HG03135 (cell line): Measurements from ENCODE around the gene ABCC1.
"Not testable (repeated sequence)": the region's sequence is repeated elsewhere in the genome, so short reads cannot be mapped to it uniquely, and the experiment has no call there.

ENCODE experiments used
- ATAC-seq: cut with Tn5 transposase; IDR thresholded peaks from one replicate; pipeline ENCODE4 v1.9.1; 2021; ENCODE audit warnings: mild to moderate bottlenecking, moderate library complexity; ENCODE audit not compliant: unreplicated experiment

ABCC1 gene

GRCh38 chr16:16104804-16105141 lies 155.4 kb downstream of the ABCC1 start:
- ATAC-seq, result not testable (repeated sequence)

GRCh38 chr16:16105646-16106045 lies 156.2 kb downstream of the ABCC1 start:
- no peak for ATAC-seq

GRCh38 chr16:16106466-16106865 lies 157.1 kb downstream of the ABCC1 start:
- no peak for ATAC-seq

GRCh38 chr16:16107839-16108238 lies 158.4 kb downstream of the ABCC1 start:
- no peak for ATAC-seq

GRCh38 chr16:16108759-16109158 lies 159.3 kb downstream of the ABCC1 start:
- no peak for ATAC-seq

GRCh38 chr16:16109453-16110110 lies 160.2 kb downstream of the ABCC1 start:
- ATAC-seq, result no peak

- ATAC-seq, result no peak
These were observed 160.7 kb downstream of the ABCC1 start for GRCh38 chr16:16110111-16110490.

- no peak for ATAC-seq
These were observed 162.2 kb downstream of the ABCC1 start for GRCh38 chr16:16111639-16112038.

GRCh38 chr16:16112450-16113053 lies 163.1 kb downstream of the ABCC1 start:
- no peak for ATAC-seq

- ATAC-seq, result no peak
These were observed 163.7 kb downstream of the ABCC1 start for GRCh38 chr16:16113076-16113475.

GRCh38 chr16:16116841-16117240 lies 167.4 kb downstream of the ABCC1 start:
- no peak for ATAC-seq

- no peak for ATAC-seq
These were observed 168.9 kb downstream of the ABCC1 start for GRCh38 chr16:16118337-16118736.

GRCh38 chr16:16120044-16120381 lies 170.6 kb downstream of the ABCC1 start:
- ATAC-seq, result no peak

GRCh38 chr16:16120382-16121184 lies 171.2 kb downstream of the ABCC1 start:
- ATAC-seq, result no peak

GRCh38 chr16:16121185-16121727 lies 171.8 kb downstream of the ABCC1 start:
- ATAC-seq, result no peak

- ATAC-seq, result no peak
These were observed 172.8 kb downstream of the ABCC1 start for GRCh38 chr16:16122264-16122663.

- no peak for ATAC-seq
These were observed 175.0 kb downstream of the ABCC1 start for GRCh38 chr16:16124438-16124837.

- ATAC-seq, result no peak
These were observed 175.6 kb downstream of the ABCC1 start for GRCh38 chr16:16124974-16125373.

- no peak for ATAC-seq
These were observed 177.5 kb downstream of the ABCC1 start for GRCh38 chr16:16126896-16127295.

- ATAC-seq, result no peak
These were observed 178.2 kb downstream of the ABCC1 start for GRCh38 chr16:16127469-16128116.

GRCh38 chr16:16131204-16131603 lies 181.8 kb downstream of the ABCC1 start:
- no peak for ATAC-seq
